HepG2 (cell line): ENCODE measurements around the gene CDK3. TPM values are rescaled to one million over a fixed set of nuclear protein-coding genes. Genes with fewer than 3 reads are reported as not detected.

ENCODE experiments used
- DR1 ChIP-seq: sonication (generic); formaldehyde crosslinking; IDR thresholded peaks from 2 replicates; pipeline ENCODE4 v1.8.0; 2021; ENCODE audit warnings: mild to moderate bottlenecking, missing genetic modification reagents, inconsistent platforms
- FOXP1 ChIP-seq, 2 experiments: fragments of 450-650 bp in 1 of 2; IDR thresholded peaks; 2 replicates each; pipeline ENCODE4 v1.6.1; 2017 to 2018; ENCODE audit warnings: antibody characterized with exemption in 1 of 2
- KLF13 ChIP-seq: sonication (generic); formaldehyde crosslinking; IDR thresholded peaks from 2 replicates; pipeline ENCODE4 v1.4.0; 2020; ENCODE audit warnings: mild to moderate bottlenecking, missing genetic modification reagents
- MLLT10 ChIP-seq: sonication (generic); formaldehyde crosslinking; IDR thresholded peaks from 2 replicates; pipeline ENCODE4 v1.4.0; 2020; ENCODE audit warnings: missing genetic modification reagents
- SATB2 ChIP-seq: sonication (generic); formaldehyde crosslinking; IDR thresholded peaks from 2 replicates; pipeline ENCODE4 v1.5.0; 2020; ENCODE audit warnings: missing genetic modification reagents
- SMAD3 ChIP-seq: sonication (generic); formaldehyde crosslinking; IDR thresholded peaks from 2 replicates; pipeline ENCODE4 v1.4.0; 2020; ENCODE audit warnings: missing genetic modification reagents
- SNAI1 ChIP-seq: sonication (generic); formaldehyde crosslinking; IDR thresholded peaks from 2 replicates; pipeline ENCODE4 v1.5.0; 2020; ENCODE audit warnings: mild to moderate bottlenecking, missing genetic modification reagents, borderline replicate concordance
- U2AF2 ChIP-seq: fragments of 200-400 bp; formaldehyde crosslinking; IDR thresholded peaks from 2 replicates; pipeline ENCODE4 v1.6.1; 2017; ENCODE audit warnings: low read depth, mild to moderate bottlenecking, low read length
- ZNF136 ChIP-seq: sonication (generic); formaldehyde crosslinking; IDR thresholded peaks from 2 replicates; pipeline ENCODE4 v1.8.1; 2022; ENCODE audit warnings: low read depth, mild to moderate bottlenecking, moderate library complexity, missing genetic modification reagents
- ZNF207 ChIP-seq: fragments of 450-650 bp; IDR thresholded peaks from 2 replicates; pipeline ENCODE4 v1.6.1; 2016; ENCODE audit warnings: antibody characterized with exemption, borderline replicate concordance
- ZNF460 ChIP-seq: sonication (generic); formaldehyde crosslinking; IDR thresholded peaks from 2 replicates; pipeline ENCODE4 v1.5.1; 2020; ENCODE audit warnings: missing genetic modification reagents, mild to moderate bottlenecking, borderline replicate concordance
- ZNF589 ChIP-seq: sonication (generic); formaldehyde crosslinking; conservative IDR thresholded peaks from 2 replicates; pipeline ENCODE4 v1.8.0; 2022; ENCODE audit warnings: mild to moderate bottlenecking, moderate library complexity, missing genetic modification reagents
- ZNF709 ChIP-seq: sonication (generic); formaldehyde crosslinking; IDR thresholded peaks from 2 replicates; pipeline ENCODE4 v1.5.0; 2020; ENCODE audit warnings: mild to moderate bottlenecking, missing genetic modification reagents
- ZNF83 ChIP-seq: sonication (generic); formaldehyde crosslinking; IDR thresholded peaks from 2 replicates; pipeline ENCODE4 v1.4.0; 2020; ENCODE audit warnings: missing genetic modification reagents, mild to moderate bottlenecking, borderline replicate concordance
- polyA plus RNA-seq, 8 experiments: library from polyadenylated mRNA; depleted of rRNA in 3 of 8; stranded (reverse) in 7 of 8; unstranded in 1 of 8; fragments of >200 nt; fragmentation: Illumina TruSeq in 4 of 8; extraction: Trizol in 4 of 8; gene quantifications; 2 replicates each; pipeline versions ENCODE4 v1.2.1 to v1.2.3, GENCODE V29; 2011 to 2016; ENCODE audit warnings: low read depth in 4 of 8, missing spikeins in 1 of 8, mixed read lengths in 1 of 8; ENCODE audit not compliant: insufficient read depth in 1 of 8
- total RNA-seq, 5 experiments: library from RNA; depleted of rRNA; stranded (reverse); fragments of >200 nt; fragmentation: Illumina TruSeq; extraction: Trizol; gene quantifications; 2 replicates each; pipeline ENCODE4 v1.2.3, GENCODE V29; 2016; ENCODE audit warnings: low read depth in 1 of 5
- TF ChIP-seq, protein P1 (sequence below): sonication (generic); formaldehyde crosslinking; IDR thresholded peaks from 2 replicates; pipeline ENCODE4 v1.9.0; 2021; ENCODE audit warnings: missing genetic modification reagents, mild to moderate bottlenecking, borderline replicate concordance
- TF ChIP-seq, protein P2 (sequence below): sonication (generic); formaldehyde crosslinking; IDR thresholded peaks from 2 replicates; pipeline ENCODE4 v1.4.0; 2020; ENCODE audit warnings: missing genetic modification reagents, borderline replicate concordance
- TF ChIP-seq, protein P3 (sequence below): sonication (generic); formaldehyde crosslinking; IDR thresholded peaks from 2 replicates; pipeline ENCODE4 v1.4.0; 2020; ENCODE audit warnings: mild to moderate bottlenecking, missing genetic modification reagents, borderline replicate concordance
- TF ChIP-seq, protein P4 (sequence below): sonication (generic); formaldehyde crosslinking; IDR thresholded peaks from 2 replicates; pipeline ENCODE4 v1.8.0; 2022; ENCODE audit warnings: missing genetic modification reagents, mild to moderate bottlenecking, borderline replicate concordance
- TF ChIP-seq, protein P5 (sequence below): sonication (generic); formaldehyde crosslinking; IDR thresholded peaks from 2 replicates; pipeline ENCODE4 v1.4.0; 2020; ENCODE audit warnings: missing genetic modification reagents
- TF ChIP-seq, protein P6 (sequence below): sonication (generic); formaldehyde crosslinking; IDR thresholded peaks from 2 replicates; pipeline ENCODE4 v1.9.0; 2022; ENCODE audit warnings: low read depth, missing genetic modification reagents

The CDK3 gene
- total and polyA plus RNA-seq, 2 of the 13 experiments (the other 11 are each of a cell fraction or from before 2014, with no cell fraction given) = 5.8 to 11.4 TPM

DNA sequence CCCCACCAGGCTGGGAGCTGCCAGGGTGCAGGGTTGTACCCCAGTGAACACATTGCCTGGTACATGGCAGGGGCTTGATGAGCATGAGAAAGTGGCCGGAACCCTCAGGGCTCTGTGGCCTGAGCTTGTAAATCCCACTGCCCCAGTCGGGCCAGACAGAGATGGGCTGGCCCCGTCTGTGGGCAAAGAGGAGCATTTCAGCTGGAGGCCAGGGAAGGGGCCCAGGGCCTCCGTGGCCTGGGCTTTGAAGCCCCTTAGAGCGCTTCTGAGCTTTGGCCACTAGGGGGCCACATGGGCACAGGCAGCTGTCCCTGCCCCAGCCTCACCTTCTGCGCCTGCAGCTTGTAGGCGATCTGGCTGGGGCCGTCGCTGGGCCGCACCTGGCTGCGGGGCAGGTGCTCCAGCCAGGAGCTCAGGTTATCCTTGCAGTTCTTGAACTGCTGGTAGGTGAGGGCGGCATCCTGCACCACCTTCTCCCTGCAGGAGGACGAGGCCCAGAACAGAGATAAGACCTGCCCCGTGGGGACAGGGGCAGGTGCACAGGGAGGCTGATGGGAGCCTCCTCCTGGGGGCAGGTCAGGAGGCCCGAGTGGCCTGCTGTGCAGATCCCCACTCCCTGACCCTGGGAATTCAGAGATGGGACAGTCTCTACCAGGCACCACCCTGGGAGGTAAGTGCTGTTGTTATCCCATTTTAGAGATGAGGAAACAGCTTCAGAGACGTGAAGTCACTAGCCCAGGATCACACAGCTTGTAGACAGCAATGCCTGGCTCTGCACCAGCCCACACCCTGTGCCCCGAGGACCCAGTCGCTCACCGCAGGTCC lies 13.7 kb downstream of the CDK3 start (continued):
- TF ChIP-seq, protein P1, sequence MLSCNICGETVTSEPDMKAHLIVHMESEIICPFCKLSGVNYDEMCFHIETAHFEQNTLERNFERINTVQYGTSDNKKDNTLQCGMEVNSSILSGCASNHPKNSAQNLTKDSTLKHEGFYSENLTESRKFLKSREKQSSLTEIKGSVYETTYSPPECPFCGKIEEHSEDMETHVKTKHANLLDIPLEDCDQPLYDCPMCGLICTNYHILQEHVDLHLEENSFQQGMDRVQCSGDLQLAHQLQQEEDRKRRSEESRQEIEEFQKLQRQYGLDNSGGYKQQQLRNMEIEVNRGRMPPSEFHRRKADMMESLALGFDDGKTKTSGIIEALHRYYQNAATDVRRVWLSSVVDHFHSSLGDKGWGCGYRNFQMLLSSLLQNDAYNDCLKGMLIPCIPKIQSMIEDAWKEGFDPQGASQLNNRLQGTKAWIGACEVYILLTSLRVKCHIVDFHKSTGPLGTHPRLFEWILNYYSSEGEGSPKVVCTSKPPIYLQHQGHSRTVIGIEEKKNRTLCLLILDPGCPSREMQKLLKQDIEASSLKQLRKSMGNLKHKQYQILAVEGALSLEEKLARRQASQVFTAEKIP = no peak
- no peak for TF ChIP-seq DR1 (CRISPR knock-in tag)
- TF ChIP-seq MLLT10 (CRISPR knock-in tag) = no peak
- TF ChIP-seq, protein P2, sequence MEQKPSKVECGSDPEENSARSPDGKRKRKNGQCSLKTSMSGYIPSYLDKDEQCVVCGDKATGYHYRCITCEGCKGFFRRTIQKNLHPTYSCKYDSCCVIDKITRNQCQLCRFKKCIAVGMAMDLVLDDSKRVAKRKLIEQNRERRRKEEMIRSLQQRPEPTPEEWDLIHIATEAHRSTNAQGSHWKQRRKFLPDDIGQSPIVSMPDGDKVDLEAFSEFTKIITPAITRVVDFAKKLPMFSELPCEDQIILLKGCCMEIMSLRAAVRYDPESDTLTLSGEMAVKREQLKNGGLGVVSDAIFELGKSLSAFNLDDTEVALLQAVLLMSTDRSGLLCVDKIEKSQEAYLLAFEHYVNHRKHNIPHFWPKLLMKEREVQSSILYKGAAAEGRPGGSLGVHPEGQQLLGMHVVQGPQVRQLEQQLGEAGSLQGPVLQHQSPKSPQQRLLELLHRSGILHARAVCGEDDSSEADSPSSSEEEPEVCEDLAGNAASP (CRISPR knock-in tag) = peak; percentile 72; the same call in 1 of the 2 replicates
- 0 out of 2 replicates have a peak, but pooled peaks have one; percentile 26 for TF ChIP-seq ZNF83 (CRISPR knock-in tag)
- TF ChIP-seq, protein P3, sequence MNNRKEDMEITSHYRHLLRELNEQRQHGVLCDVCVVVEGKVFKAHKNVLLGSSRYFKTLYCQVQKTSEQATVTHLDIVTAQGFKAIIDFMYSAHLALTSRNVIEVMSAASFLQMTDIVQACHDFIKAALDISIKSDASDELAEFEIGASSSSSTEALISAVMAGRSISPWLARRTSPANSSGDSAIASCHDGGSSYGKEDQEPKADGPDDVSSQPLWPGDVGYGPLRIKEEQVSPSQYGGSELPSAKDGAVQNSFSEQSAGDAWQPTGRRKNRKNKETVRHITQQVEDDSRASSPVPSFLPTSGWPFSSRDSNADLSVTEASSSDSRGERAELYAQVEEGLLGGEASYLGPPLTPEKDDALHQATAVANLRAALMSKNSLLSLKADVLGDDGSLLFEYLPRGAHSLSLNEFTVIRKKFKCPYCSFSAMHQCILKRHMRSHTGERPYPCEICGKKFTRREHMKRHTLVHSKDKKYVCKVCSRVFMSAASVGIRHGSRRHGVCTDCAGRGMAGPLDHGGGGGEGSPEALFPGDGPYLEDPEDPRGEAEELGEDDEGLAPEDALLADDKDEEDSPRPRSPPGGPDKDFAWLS = no peak
- TF ChIP-seq KLF13 (CRISPR knock-in tag) = peak; percentile 49; the same call in 1 of the 2 replicates
- TF ChIP-seq ZNF589 = no peak
- no peak for TF ChIP-seq ZNF136 (CRISPR knock-in tag)
- TF ChIP-seq, protein P4, sequence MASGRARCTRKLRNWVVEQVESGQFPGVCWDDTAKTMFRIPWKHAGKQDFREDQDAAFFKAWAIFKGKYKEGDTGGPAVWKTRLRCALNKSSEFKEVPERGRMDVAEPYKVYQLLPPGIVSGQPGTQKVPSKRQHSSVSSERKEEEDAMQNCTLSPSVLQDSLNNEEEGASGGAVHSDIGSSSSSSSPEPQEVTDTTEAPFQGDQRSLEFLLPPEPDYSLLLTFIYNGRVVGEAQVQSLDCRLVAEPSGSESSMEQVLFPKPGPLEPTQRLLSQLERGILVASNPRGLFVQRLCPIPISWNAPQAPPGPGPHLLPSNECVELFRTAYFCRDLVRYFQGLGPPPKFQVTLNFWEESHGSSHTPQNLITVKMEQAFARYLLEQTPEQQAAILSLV (CRISPR knock-in tag) = no peak; the same call in 1 of the 2 replicates
- no peak for TF ChIP-seq SATB2
- TF ChIP-seq, protein P5, sequence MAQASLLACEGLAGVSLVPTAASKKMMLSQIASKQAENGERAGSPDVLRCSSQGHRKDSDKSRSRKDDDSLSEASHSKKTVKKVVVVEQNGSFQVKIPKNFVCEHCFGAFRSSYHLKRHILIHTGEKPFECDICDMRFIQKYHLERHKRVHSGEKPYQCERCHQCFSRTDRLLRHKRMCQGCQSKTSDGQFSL (CRISPR knock-in tag) = no peak
- no peak for TF ChIP-seq SNAI1 (CRISPR knock-in tag)
- TF ChIP-seq ZNF207 = no peak
- TF ChIP-seq FOXP1 (IDR thresholded peaks at IDR 0.05) = no peak
- no peak for TF ChIP-seq FOXP1 (CRISPR knock-in tag; IDR thresholded peaks at IDR 0.05)
- TF ChIP-seq SMAD3 (CRISPR knock-in tag) = no peak
- no peak for TF ChIP-seq ZNF460 (CRISPR knock-in tag)
- no peak; the same call in 1 of the 2 replicates for TF ChIP-seq ZNF709 (CRISPR knock-in tag)
- TF ChIP-seq, protein P6, sequence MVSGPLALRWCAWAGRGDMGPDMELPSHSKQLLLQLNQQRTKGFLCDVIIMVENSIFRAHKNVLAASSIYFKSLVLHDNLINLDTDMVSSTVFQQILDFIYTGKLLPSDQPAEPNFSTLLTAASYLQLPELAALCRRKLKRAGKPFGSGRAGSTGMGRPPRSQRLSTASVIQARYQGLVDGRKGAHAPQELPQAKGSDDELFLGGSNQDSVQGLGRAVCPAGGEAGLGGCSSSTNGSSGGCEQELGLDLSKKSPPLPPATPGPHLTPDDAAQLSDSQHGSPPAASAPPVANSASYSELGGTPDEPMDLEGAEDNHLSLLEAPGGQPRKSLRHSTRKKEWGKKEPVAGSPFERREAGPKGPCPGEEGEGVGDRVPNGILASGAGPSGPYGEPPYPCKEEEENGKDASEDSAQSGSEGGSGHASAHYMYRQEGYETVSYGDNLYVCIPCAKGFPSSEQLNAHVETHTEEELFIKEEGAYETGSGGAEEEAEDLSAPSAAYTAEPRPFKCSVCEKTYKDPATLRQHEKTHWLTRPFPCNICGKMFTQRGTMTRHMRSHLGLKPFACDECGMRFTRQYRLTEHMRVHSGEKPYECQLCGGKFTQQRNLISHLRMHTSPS (CRISPR knock-in tag) = 0 out of 2 replicates have a peak, but pooled peaks have one; percentile 11
- TF ChIP-seq U2AF2 = no peak
